ENCODE results near the gene PDZK1IP1.

PDZK1IP1 gene

GRCh38 chr1:47137198-47137597, 52.6 kb downstream of the PDZK1IP1 start, which contains the start of gene CYP4A22:
CYP4A22 (plus strand) TSS chr1:47137441; CDS start chr1:47137486, 45 bp downstream.
- DNase-seq (ENCODE audit: low read depth) = no peak

All from stromal cell of bone marrow (primary cell).